Measurements from ENCODE around the gene TMEM126B.
"Not testable (repeated sequence)": the region's sequence is repeated elsewhere in the genome, so short reads cannot be mapped to it uniquely, and the experiment has no call there.

TMEM126B gene

GRCh38 chr11:85627998-85628770 is at the start of gene TMEM126B:
Gene TMEM126B (plus strand): TSS chr11:85628593. CDS start chr11:85628608, 15 bp downstream.
- peak; percentile 99 for DNase-seq (ENCODE audit: low spot score)

DNA sequence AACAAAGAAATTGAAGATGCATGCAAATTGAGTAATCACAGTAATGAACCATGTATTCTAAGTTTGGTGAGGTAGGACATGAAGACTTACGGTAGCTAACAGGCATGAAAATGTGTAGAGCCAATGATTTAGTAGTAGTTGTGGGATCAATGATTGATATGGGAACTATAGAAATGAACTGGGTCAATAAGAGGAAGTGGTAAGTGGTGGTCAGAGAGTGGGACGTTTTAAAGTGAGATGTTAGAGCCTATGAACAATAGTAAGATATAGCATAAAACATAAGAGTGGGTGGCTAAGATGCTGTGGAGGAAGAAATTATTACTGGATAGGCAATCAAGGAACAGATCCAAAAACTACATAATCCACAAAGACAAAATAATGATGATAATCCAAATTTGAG is 46.3 kb upstream of the TMEM126B start:
- no peak for DNase-seq (ENCODE audit: low spot score)

- DNase-seq (ENCODE audit: low spot score): no peak
These were observed 39.0 kb upstream of the TMEM126B start for GRCh38 chr11:85589373-85589772.

DNA sequence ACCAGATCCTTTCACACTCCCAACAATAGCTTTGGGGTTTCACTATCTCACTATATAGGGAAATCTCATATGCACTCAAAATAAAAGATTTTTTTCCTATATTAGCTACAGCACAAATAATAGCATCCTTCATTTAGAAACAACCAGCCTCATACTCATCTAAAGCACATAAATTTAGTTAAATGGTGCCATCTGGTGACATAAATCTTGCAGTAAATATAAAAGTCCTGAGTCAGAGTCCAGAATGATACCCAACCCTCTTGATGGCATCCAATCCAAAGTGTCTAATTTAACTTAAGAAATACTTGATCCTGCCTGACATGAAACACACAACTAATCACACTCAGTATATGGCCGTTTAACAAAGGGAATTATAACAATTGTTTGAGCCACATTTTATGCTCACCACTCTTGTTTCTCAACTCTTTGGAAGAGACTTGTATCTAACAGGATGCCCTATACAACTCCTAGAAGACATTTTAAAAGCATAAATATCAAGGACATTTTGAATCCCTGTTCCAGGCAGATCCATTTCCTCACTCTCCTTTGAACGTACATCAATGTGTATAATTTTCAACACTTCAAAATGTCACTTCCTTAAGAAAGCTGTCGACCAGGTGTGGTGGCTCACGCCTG is 37.4 kb upstream of the TMEM126B start:
- peak; percentile 59 for DNase-seq (ENCODE audit: low spot score)

DNA sequence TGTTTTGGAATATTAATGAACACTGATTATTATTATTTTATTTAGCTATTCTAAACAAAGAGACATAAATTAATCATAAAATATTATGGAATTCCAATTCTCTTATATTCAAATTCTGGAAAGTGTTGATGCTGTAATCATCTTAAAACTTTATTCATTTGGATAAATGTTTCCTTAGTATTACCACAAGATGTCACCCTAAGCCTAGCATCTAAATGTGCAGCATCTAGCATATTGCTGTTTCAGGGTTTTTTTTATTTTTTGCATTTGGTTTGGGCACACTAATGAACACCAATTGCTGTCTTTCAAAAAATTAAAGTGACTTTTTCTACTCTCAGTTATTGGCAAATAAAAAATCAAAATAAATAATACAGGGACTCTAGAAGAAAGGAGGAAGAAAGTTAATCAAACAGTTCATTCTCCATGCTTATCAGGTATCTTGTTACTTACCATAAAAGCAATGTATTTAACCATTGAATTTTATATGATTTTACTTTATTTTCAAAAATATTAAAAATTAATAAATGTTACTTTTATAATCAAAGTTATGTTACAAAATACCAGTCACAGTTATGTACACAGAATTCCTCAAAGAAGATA is 33.0 kb upstream of the TMEM126B start:
- peak; percentile 72 for DNase-seq (ENCODE audit: low spot score)

- no peak for DNase-seq (ENCODE audit: low spot score)
These were observed 31.5 kb upstream of the TMEM126B start for GRCh38 chr11:85596886-85597285.

DNA sequence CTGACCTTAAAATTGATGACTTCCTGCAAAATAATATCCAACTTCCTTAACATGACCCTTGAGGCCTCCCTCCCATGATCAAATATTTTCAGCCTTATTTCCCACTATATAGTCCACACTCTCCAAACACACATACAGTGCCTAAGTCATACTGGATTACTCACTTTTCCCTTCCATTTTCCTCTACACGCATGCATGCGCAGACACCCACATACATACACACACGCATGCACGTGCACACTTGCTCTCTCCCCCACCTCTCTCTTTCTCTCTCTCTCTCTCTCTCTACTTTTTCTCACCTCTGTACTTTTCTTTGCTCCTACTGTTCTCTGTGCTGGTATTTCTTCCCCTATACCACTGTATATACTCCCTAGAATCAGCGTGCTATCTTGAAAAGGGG is 29.3 kb upstream of the TMEM126B start:
- DNase-seq (ENCODE audit: low spot score): no peak

- no peak for DNase-seq (ENCODE audit: low spot score)
These were observed 25.7 kb upstream of the TMEM126B start for GRCh38 chr11:85602526-85603213.

DNA sequence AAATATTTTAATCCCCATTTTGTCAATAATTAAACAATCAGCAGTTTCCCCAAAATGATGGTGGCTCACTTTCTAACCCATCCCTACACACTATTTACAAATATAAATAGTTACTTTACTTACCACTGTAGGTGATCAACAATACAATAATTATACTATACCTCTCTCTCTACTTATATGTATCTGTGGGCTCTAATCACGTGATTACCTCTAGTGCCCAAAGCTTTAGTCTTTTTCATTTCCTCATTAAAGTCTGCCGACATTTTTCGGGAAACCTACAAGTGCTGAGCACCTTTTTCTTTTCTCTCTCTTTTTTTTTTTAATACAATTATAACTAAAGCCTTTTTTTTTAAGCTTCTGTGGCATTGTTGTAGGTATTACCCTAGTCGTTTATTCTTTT is 25.2 kb upstream of the TMEM126B start:
- DNase-seq (ENCODE audit: low spot score): no peak

- not testable (repeated sequence) for DNase-seq (ENCODE audit: low spot score)
These were observed 22.2 kb upstream of the TMEM126B start for GRCh38 chr11:85606237-85606636.

DNA sequence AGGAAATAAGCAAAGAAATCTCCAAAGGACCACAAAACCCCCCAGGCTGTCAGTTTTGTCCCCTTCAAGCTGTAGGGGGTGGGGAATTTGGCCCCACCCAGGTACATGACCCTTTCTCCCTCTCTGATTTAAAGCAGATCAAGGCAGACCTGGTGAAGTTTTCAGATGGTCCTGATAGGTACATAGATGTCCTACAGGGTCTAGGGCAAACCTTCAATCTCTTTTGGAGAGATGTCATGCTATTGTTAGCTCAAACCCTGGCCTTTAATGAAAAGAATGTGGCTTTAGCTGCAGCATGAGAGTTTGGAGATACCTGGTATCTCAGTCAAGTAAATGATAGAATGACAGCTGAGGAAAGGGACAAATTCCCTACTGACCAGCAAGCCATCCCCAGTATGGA is 19.8 kb upstream of the TMEM126B start:
- DNase-seq (ENCODE audit: low spot score): not testable (repeated sequence)

DNA sequence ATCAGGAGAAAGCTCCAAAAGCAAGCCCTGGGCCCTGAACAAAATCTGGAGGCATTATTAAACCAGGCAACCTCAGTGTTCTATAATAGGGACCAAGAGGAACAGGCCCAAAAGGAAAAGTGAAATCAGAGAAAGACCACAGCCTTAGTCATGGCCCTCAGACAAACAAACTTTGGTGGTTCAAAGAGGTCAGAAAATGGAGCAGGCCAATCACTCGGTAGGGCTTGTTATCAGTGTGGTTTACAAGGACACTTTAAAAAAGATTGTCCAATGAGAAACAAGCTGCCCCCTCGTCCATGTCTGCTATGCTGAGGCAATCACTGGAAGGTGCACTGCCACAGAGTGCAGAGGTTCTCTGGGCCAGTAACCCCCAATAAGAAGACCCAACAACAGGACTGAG is 19.1 kb upstream of the TMEM126B start:
- DNase-seq (ENCODE audit: low spot score): not testable (repeated sequence)

GRCh38 chr11:85611643-85612042 is 16.8 kb upstream of the TMEM126B start:
- not testable (repeated sequence) for DNase-seq (ENCODE audit: low spot score)

GRCh38 chr11:85619499-85619898 is 8.9 kb upstream of the TMEM126B start:
- no peak for DNase-seq (ENCODE audit: low spot score)

DNA sequence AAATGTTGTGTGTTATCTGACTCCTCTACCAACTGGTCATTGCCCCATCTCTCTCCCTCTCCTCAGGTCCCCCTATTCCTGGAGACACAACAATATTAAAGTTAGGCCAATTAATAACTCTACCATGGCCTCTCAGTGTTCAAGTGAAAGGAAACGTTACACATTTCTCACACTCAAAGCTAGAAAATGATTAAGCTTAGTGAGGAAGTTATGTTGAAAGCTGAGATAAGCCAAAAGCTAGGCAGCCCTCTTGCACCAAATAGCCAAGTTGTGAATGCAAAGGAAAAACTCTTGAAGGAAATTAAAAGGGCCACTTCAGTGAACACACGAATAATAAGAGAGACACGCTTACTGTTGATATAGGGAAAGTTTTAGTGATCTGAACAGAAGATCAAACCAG is 8.1 kb upstream of the TMEM126B start:
- DNase-seq (ENCODE audit: low spot score): no peak

GRCh38 chr11:85626496-85626895 is 1.9 kb upstream of the TMEM126B start:
- DNase-seq (ENCODE audit: low spot score): peak; percentile 28

DNA sequence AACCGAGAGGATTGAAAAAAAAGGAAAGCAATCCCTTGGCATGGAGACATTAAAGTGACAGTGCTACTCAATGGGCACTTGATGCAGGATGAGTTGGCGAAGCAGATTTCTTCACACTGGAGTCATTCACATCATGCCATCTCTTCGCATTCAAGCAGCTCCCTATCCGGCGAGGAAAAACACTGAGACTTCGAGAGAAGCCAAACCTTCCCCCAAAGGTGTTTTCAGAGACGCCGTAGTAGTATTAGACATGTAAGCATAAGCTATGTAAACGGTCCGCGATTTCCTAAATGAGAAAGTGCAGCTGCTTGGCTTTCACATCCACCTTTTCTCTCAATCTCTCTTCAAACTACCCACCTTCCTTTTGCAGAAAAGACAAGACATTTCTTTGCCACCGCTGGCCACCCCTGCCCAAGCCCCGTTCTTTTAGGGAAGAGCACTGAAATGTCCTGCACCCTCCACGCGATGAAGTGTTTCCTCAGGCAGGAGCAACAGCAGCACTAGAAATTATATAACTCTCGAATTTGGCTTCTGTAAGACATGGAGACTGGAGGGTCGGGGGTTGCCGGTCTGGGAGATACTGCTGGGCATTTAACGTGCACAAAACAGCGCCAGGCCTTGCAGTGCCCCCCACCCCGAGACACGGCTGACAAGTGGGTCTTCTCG is 928 bp upstream of the TMEM126B start, which contains the start of gene DLG2:
TSS of gene DLG2 (minus strand) at position 13 of the 666 bp plus-strand sequence.
- peak; percentile 83 for DNase-seq (ENCODE audit: low spot score)

DNA sequence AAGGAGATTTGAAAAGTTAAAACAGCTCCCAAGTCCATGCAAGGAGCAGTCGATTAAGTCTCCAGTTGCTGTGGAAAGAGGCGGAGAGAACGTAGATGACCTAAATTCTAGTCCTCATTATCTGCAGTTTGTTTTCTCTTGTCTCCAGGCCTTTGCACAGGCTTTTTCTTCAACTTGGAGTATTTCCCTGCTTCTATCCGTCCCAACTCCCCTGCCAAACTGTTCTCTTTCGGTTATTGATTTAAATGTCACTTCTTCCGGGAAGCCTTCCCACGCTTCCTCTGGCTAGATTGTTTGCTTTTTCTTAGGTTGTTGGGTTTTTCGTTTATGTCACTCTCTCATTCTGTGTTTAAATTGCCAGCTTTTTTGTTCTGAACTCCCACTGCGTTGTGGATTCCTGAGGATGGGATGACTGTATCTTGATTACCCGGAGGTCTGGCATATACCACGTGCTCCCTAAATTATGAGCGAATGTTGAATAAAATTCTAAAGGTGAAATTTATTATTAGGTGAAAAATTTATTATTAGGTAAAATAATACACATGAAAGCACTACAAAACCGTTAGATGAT is 463 bp downstream of the TMEM126B start:
- DNase-seq (ENCODE audit: low spot score): no peak

DNA sequence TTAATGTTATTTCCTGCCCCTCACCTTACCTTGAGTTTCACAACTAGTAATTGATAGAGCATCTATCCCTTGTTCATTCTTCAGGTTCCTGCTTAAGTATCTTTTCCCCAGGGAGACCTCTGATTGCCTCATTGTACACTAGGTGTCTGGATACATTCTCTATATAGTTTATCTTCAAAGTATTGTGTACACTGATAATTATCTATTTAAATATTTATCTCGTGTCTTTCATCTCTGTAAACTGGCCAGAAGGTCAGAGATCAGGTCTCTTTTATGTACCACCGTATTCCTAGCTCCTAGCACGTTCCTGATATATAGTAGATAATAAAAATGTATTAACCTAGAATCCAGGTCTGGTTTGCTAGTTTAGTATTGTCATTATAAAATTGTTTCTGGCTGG is 6.4 kb downstream of the TMEM126B start:
- DNase-seq (ENCODE audit: low spot score): no peak

GRCh38 chr11:85643191-85643614 is 14.8 kb downstream of the TMEM126B start:
- DNase-seq (ENCODE audit: low spot score): no peak

GRCh38 chr11:85647078-85647477 is 18.7 kb downstream of the TMEM126B start:
- no peak for DNase-seq (ENCODE audit: low spot score)

Measured in cerebellar cortex (tissue), 1 donor.